MM.1S (cell line): Measurements from ENCODE around the gene MEGF6.

Source experiments
- CTCF ChIP-seq: fragments of 300-600 bp; sonication (generic); IDR thresholded peaks from 2 replicates; pipeline ENCODE4 v1.5.1; 2016; ENCODE audit warnings: antibody characterized with exemption, low read length, mixed read lengths
- EZH2 ChIP-seq: fragments of 300-600 bp; sonication (generic); optimal IDR thresholded peaks from 2 replicates; pipeline ENCODE3; 2017; ENCODE audit warnings: low read depth, mild to moderate bottlenecking, antibody characterized with exemption, low read length, mixed read lengths
- EZH2phosphoT487 ChIP-seq: fragments of 300-600 bp; sonication (generic); IDR thresholded peaks from 2 replicates; pipeline ENCODE4 v1.6.1; 2018; ENCODE audit warnings: antibody characterized with exemption, low read length

- TF ChIP-seq CTCF (no peak), EZH2phosphoT487 (no peak), EZH2 (no peak)
Measured at GRCh38 chr1:3485016-3485415, 126.3 kb downstream of the MEGF6 start.
